SW 1271 (cell line): ENCODE data around the gene STK24.

Source experiments
- DNase-seq, 2 experiments: peaks; one replicate each; lab custom pipeline; 2025; lab: John Stamatoyannopoulos, UW

The STK24 gene

GRCh38 chr13:98473135-98473787 lies 103.6 kb downstream of the STK24 start:
- no peak for DNase-seq

GRCh38 chr13:98471934-98472333 lies 105.0 kb downstream of the STK24 start:
- DNase-seq, result no peak

DNA sequence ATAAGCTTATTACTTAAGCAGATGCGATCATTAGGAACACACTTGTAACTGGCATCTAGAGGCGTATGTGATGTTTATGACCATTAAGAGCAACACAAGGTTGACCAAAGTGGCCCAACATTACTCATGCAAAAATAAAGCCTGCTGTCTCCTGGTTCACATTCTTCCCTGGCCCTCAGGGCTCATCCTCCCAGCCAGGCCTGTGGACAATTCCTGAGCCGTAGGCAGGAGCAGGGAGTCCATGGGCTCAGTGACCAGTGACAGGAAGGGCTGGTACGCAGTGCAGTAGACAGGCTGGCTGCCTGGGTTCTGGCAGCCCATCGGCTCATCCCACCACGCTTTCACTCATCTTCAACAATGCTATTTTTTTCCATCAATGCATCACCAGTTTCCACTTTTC lies 106.0 kb downstream of the STK24 start:
- DNase-seq, result no peak

- no peak for DNase-seq
Measured at GRCh38 chr13:98468929-98469328, 108.0 kb downstream of the STK24 start.

DNA sequence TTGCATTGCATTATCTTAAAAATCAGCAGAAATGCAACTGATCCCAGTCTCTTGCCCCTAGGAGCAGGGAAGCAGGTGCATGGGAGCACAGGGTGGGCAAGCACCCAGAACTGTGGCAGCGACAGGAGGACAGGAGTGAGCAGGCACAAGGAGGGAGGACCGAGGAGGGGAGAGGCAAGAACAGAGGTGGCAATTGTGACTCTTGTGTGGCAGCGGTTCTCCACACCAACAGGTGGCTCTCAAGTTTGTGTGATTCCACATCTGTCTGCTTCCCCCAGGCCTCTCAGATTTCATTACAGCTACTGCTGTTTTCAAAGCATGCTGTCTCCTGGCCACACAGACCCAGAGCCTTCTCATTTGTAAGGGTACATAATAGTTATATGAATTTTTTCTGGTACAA lies 108.5 kb downstream of the STK24 start:
- DNase-seq, result peak in 1 of 2 experiments; percentile 32

- no peak for DNase-seq
Measured at GRCh38 chr13:98467263-98467985, 109.5 kb downstream of the STK24 start.

GRCh38 chr13:98466634-98467236 lies 110.2 kb downstream of the STK24 start:
- DNase-seq, result peak in 1 of 2 experiments; percentile 51

GRCh38 chr13:98462946-98463345 lies 114.0 kb downstream of the STK24 start:
- DNase-seq, result no peak

DNA sequence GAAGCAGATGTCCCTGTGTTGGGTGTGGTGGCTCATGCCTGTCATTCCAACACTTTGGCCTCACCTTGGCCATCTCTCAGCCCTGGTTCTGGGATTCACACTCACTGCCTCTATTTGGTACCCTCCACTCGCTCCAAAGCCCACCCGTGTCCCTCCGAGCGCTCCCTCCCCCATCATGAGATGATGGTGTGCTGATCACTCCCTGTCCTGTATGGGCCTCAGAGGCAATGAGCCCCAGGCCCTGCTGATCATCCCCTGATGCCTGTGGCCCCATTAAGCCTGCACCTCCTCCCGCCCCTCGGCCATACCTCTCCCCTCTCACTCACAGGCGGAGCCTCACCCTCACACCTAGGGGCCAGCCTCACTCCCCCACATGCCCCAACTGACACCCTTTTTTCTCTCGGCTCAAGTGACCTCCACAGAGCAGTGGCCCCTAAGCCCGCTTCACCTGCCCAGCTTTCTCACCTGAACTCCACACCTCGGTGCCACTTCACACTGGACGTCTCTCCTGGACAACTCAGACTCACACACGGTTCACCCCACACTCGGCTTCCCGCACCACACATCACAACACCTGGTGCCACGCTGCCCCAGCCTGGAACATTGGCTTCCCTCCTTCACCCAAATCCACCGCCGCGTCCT lies 114.5 kb downstream of the STK24 start:
- no peak for DNase-seq

GRCh38 chr13:98461486-98462240 lies 115.2 kb downstream of the STK24 start:
- no peak for DNase-seq

DNA sequence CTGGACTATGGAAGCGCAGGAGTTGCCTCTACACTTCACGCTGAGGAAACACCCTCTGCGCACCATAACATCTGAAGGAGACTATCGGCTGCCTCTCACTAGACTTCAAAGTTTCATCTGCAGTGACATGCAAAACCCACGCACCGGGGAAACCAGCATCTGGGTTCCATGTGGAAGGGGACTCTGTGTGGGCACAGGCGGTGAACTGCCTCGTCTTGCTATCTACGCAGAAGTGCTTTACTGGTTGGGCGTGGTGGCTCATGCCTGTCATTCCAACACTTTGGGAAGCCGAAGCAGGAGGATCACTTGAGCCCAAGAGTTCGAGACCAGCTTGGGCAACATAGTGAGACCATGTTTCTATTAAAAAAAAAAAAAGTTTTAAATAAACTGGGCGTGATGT lies 116.4 kb downstream of the STK24 start:
- no peak for DNase-seq

DNA sequence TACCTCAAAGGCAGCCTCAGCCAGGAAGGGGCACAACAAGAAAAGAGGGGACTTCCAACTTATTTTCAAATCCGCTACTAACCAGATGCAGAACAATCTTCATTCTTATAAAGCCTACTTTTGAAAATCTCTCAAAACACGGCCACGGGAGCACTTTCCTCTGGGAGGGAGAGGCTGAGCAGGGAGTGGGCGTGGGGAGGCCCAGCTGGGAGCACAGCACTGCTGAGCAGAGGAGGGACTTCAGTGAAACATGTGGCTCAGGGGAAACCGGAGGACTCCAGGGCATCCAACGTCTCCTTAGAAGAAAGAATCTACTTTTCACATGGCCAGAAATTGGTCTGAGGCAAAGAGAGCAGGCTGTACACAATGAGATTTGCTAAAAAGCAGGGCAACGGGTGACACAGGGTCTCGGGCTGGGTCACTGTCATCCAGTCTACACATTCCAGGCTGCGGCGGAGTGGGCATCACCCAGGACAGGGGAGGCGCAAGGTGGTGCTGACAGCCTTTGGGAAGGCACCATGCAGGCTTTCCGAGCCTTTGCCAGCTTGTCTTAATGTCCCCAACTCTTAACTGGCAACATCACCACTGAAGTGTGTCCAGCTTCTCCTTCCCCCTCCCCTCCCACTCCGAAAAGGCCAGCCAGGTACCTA lies 117.1 kb downstream of the STK24 start:
- DNase-seq, result no peak

GRCh38 chr13:98459171-98459681 lies 117.7 kb downstream of the STK24 start:
- no peak for DNase-seq

- no peak for DNase-seq
Measured at GRCh38 chr13:98458431-98458830, 118.5 kb downstream of the STK24 start.

- DNase-seq, result no peak
Measured at GRCh38 chr13:98457053-98457452, 119.9 kb downstream of the STK24 start.

- no peak for DNase-seq
Measured at GRCh38 chr13:98456413-98456845, 120.5 kb downstream of the STK24 start.

- DNase-seq, result peak in 1 of 2 experiments; percentile 32
Measured at GRCh38 chr13:98454389-98454881, 122.5 kb downstream of the STK24 start.

DNA sequence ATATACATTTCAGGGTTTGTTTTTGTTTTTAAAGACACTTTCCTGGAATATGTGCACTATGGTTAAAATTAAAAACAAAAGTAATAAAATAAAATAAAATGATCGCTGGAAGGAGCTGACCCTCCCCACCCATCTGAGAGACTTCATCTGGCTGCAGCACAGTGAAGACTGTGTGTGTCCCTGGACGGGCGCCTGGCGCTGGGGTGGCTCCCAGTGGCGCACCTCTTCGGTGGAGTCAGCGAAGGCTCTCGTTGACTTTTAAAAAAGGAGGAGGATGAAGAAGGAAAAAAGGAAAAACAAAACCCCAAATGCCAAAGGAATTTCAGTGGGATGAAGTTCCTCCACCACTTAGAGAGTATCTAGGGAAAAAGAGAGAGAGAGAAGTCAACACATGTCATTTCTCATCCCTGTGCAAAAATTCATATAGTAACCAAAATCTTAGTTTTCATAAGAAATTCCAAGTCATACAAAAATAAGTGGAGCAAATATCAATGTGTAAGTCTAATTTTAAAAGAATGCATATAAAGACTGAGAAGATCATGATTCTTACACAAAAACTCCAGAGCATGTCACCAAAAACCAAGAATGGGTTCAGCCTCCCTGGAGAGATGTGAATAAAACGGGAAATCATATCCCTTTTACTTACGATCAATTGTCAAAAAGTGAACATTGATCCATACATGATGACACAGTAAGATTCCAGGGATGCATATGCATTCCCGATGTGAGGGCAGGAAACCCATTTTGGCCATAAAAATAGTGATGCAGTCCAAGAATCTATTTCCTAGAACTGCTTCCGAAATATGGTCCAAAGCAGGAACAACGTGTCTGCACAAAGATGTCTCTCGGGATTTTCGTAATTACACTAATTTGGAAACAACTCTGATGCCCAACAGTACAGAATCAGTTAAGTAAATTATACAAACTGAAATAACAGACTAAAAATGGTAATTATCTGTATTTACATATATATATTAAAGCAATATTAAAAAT lies 123.8 kb downstream of the STK24 start:
- DNase-seq, result no peak

DNA sequence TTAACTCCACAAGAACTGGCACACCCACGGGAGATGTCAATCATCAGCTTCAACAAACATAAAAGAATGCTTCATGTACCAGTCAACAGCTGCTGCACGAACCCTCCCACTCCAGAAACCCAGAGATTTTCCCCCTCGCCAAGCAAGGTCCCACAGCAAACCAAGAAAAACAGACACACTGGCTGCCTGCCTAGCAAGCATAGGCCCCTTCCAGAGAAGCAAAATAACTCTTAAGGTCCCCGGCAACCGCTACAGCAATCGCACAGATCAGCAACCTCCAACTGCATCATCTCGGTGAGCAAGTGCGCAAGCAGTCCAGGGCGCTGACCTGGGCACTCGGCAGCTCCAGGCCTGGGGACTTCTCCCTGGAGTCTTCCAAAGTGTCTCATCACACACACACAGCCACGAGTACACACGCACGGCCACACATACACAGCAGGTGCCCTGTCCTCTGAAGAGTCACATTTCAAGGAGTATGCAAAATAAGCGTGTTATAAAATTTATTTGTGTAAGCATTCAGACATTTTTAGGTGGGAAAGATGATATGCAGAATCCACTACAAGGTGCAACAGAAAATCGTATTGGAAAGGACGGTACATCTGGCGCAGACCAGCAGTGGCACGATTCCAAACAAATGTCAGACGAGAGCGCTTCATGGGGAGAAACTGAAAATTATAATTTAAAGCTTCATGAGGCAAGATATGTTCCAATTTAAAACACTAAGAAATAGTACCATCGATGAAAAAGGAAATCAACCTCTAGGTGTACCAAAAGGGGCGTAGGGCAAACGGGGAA lies 125.0 kb downstream of the STK24 start:
- no peak for DNase-seq
